HepG2 (cell line): ENCODE measurements around the gene LGALS9. TPM values are rescaled to one million over a fixed set of nuclear protein-coding genes. Genes with fewer than 3 reads are reported as not detected.

Experiments used
- ATAC-seq: fragments of 200-7000 bp; cut with Tn5 transposase; 3 replicates; pipeline ENCODE4 v1.9.1; 2020; ENCODE audit warnings: mild to moderate bottlenecking, moderate library complexity
- BruUV-seq: library from RNA; stranded (reverse); fragments of 400-500 nt; replicated peaks from 2 replicates; lab custom pipeline; 2021; lab: Mats Ljungman, UMichigan
- CTCF ChIA-PET: fragments of 300-600 bp; formaldehyde crosslinking; extraction: SDS; loops from one replicate; lab custom pipeline; 2021; ENCODE audit warnings: low total read pairs, inconsistent platforms, low intra/inter-chr PET ratio; lab: Yijun Ruan, JAX
- POLR2A ChIA-PET: fragments of 350-600 bp; sonication (Branson Sonifier 250); formaldehyde crosslinking; loops from one replicate; lab custom pipeline; 2020; ENCODE audit warnings: antibody characterized with exemption, inconsistent platforms; lab: Yijun Ruan, JAX
- DNase-seq: peaks from one replicate; pipeline ENCODE4 v3.0.0-alpha.2; 2015; ENCODE audit warnings: low spot score
- FAIRE-seq: peaks from 3 replicates; lab custom pipeline; 2011; peaks lifted over from hg19 to GRCh38; lab: Jason Lieb, UNC
- H2AFZ ChIP-seq: one replicate; pipeline ENCODE4 v1.6.1; 2011; ENCODE audit warnings: low read length, inconsistent platforms
- H3K27ac ChIP-seq: fragments of 300-600 bp; 3 replicates; pipeline ENCODE4 v1.8.0; 2011; ENCODE audit warnings: mixed run types, mild to moderate bottlenecking, mixed read lengths, low read length, inconsistent platforms; ENCODE audit not compliant: insufficient read depth; ENCODE audit errors: extremely low read length
- H3K27me3 ChIP-seq, 2 experiments: fragments of 200-600 bp in 1 of 2; 2 replicates in 1 of 2; 3 replicates in 1 of 2; pipeline versions ENCODE4 v1.6.0 to v1.8.0; 2011; ENCODE audit warnings: low read length in 2 of 2, mild to moderate bottlenecking in 2 of 2, moderate library complexity in 2 of 2, inconsistent platforms in 1 of 2; ENCODE audit not compliant: insufficient read depth in 2 of 2, control insufficient read depth in 1 of 2
- H3K36me3 ChIP-seq, 2 experiments: fragments of 200-600 bp in 1 of 2; replicated peaks in 1 of 2; 2 replicates in 1 of 2; 3 replicates in 1 of 2; pipeline versions ENCODE4 v1.5.1 to v1.8.0; 2011; ENCODE audit warnings: low read length in 2 of 2, inconsistent platforms in 1 of 2; ENCODE audit not compliant: insufficient read depth in 2 of 2, control insufficient read depth in 1 of 2
- H3K4me1 ChIP-seq: 2 replicates; pipeline ENCODE4 v1.5.1; 2012; ENCODE audit warnings: low read length, inconsistent platforms; ENCODE audit not compliant: insufficient read depth
- H3K4me2 ChIP-seq: 2 replicates; pipeline ENCODE4 v1.6.0; 2011; ENCODE audit warnings: low read depth, low read length, inconsistent platforms
- H3K4me3 ChIP-seq, 3 experiments: fragments of 200-600 bp in 1 of 3; sonication (generic), shearing (Covaris generic) in 1 of 3; replicated peaks in 1 of 3; 2 replicates each; pipeline ENCODE4 v1.5.1; 2011 to 2016; ENCODE audit warnings: low read length in 3 of 3, inconsistent platforms in 2 of 3, low read depth in 2 of 3, mild to moderate bottlenecking in 2 of 3, control low read depth in 1 of 3, mixed read lengths in 1 of 3; ENCODE audit not compliant: insufficient read depth in 1 of 3
- H3K79me2 ChIP-seq: one replicate; pipeline ENCODE4 v1.6.1; 2011; ENCODE audit warnings: low read length, inconsistent platforms; ENCODE audit not compliant: insufficient read depth
- H3K9ac ChIP-seq: 2 replicates; pipeline ENCODE4 v1.6.0; 2011; ENCODE audit warnings: mild to moderate bottlenecking, low read depth, low read length, inconsistent platforms; ENCODE audit not compliant: insufficient read depth
- H3K9me3 ChIP-seq: 2 replicates; pipeline ENCODE4 v1.5.1; 2012; ENCODE audit warnings: mild to moderate bottlenecking, low read length
- H4K20me1 ChIP-seq: 2 replicates; pipeline ENCODE4 v1.6.0; 2011; ENCODE audit warnings: inconsistent platforms, mild to moderate bottlenecking, low read length, moderate library complexity; ENCODE audit not compliant: insufficient read depth
- ARID5B ChIP-seq: IDR thresholded peaks from 2 replicates; pipeline ENCODE4 v1.4.0; 2020; ENCODE audit warnings: mild to moderate bottlenecking, missing genetic modification reagents
- CBX1 ChIP-seq: IDR thresholded peaks from one replicate; pipeline ENCODE4 v1.6.1; 2016; ENCODE audit warnings: antibody characterized with exemption, low read depth
- CCDC6 ChIP-seq: sonication (generic); formaldehyde crosslinking; IDR thresholded peaks from 2 replicates; pipeline ENCODE4 v1.8.1; 2022; ENCODE audit warnings: mild to moderate bottlenecking, missing genetic modification reagents, moderate library complexity
- CHD2 ChIP-seq: IDR thresholded peaks from 2 replicates; pipeline ENCODE4 v1.6.1; 2011; ENCODE audit warnings: low read depth, low read length, improper control_type of control experiment
- CREM ChIP-seq, 2 experiments: sonication (generic) in 1 of 2; formaldehyde crosslinking in 1 of 2; IDR thresholded peaks; 2 replicates each; pipeline versions ENCODE4 v1.4.0 to v1.6.1; 2016 to 2020; ENCODE audit warnings: antibody characterized with exemption in 1 of 2, mild to moderate bottlenecking in 1 of 2, missing genetic modification reagents in 1 of 2
- HHEX ChIP-seq: IDR thresholded peaks from 2 replicates; pipeline ENCODE4 v1.6.1; 2016; ENCODE audit warnings: control low read depth
- HIVEP1 ChIP-seq: sonication (generic); formaldehyde crosslinking; IDR thresholded peaks from 2 replicates; pipeline ENCODE4 v1.4.0; 2020; ENCODE audit warnings: mild to moderate bottlenecking, missing genetic modification reagents
- IKZF4 ChIP-seq: sonication (generic); formaldehyde crosslinking; IDR thresholded peaks from 2 replicates; pipeline ENCODE4 v1.5.1; 2020; ENCODE audit warnings: borderline replicate concordance, mild to moderate bottlenecking, low read depth, missing genetic modification reagents; ENCODE audit errors: not compliant biosample characterization
- KDM1A ChIP-seq: IDR thresholded peaks from 2 replicates; pipeline ENCODE4 v1.6.1; 2016; ENCODE audit warnings: missing compliant biosample characterization
- PCBP2 ChIP-seq: fragments of 200-400 bp; formaldehyde crosslinking; optimal IDR thresholded peaks from 2 replicates; pipeline ENCODE3; 2018; ENCODE audit warnings: low read length, low read depth; ENCODE audit not compliant: poor library complexity, severe bottlenecking
- REST ChIP-seq, 2 experiments: IDR thresholded peaks; 2 replicates each; pipeline ENCODE4 v1.6.1; 2011 to 2012; ENCODE audit warnings: low read length in 2 of 2, borderline replicate concordance in 1 of 2, low read depth in 1 of 2, mild to moderate bottlenecking in 1 of 2, moderate library complexity in 1 of 2
- SRF ChIP-seq: IDR thresholded peaks from 2 replicates; pipeline ENCODE4 v1.6.1; 2011; ENCODE audit warnings: mild to moderate bottlenecking, low read depth, low read length, moderate library complexity
- ZZZ3 ChIP-seq: sonication (generic); formaldehyde crosslinking; IDR thresholded peaks from 2 replicates; pipeline ENCODE4 v1.4.0; 2020; ENCODE audit warnings: missing genetic modification reagents, mild to moderate bottlenecking, borderline replicate concordance
- WGBS: methylation state at CpG from one replicate; pipeline ENCODE4 v1.1.6; 2017; ENCODE audit warnings: low lambda C conversion rate; 5-methylcytosine and 5-hydroxymethylcytosine counted together
- in situ Hi-C: cut with HindIII; loops from 2 replicates; pipeline ENCODE4 v1.10.0; 2017; ENCODE audit warnings: low pct_unique_long_range_greater_than_20kb; ENCODE audit not compliant: extremely low pct_ligation_motif_present
- intact Hi-C: fragments of 100-400 bp; cut with micrococcal nuclease; formaldehyde crosslinking; loops from one replicate; pipeline ENCODE4 v1.10.0; 2022; ENCODE audit not compliant: unreplicated experiment
- polyA plus RNA-seq, 8 experiments: library from polyadenylated mRNA; depleted of rRNA in 3 of 8; stranded (reverse) in 7 of 8; unstranded in 1 of 8; fragments of >200 nt; fragmentation: Illumina TruSeq in 4 of 8; extraction: Trizol in 4 of 8; gene quantifications; 2 replicates each; pipeline versions ENCODE4 v1.2.1 to v1.2.3, GENCODE V29; 2011 to 2016; ENCODE audit warnings: low read depth in 4 of 8, missing spikeins in 1 of 8, mixed read lengths in 1 of 8; ENCODE audit not compliant: insufficient read depth in 1 of 8
- total RNA-seq, 5 experiments: library from RNA; depleted of rRNA; stranded (reverse); fragments of >200 nt; fragmentation: Illumina TruSeq; extraction: Trizol; gene quantifications; 2 replicates each; pipeline ENCODE4 v1.2.3, GENCODE V29; 2016; ENCODE audit warnings: low read depth in 1 of 5
- TF ChIP-seq, protein P1 (sequence below): sonication (generic); formaldehyde crosslinking; IDR thresholded peaks from 2 replicates; pipeline ENCODE4 v1.9.0; 2021; ENCODE audit warnings: missing genetic modification reagents, borderline replicate concordance

The LGALS9 gene
- total and polyA plus RNA-seq, 2 of the 13 experiments (the other 11 are each of a cell fraction or from before 2014, with no cell fraction given), result 0.40 to 1.4 TPM

DNA sequence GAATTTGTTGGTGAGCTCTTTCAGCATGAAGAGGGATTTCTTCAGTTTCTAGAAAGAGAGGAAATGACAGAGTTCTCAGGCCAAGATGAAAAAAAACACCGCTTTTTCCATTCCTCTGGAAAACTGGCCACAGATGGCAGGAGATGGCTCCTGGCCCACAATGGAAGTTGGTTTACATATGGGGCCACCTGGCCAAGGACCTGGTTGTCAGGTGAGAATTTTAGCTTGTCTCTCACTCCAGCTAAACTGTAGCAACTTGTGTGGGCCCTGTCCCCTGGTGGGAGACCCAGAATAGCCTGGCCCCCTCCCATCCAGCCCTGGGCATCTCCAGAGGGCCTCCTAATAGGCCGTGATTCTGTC, 33.6 kb downstream of the LGALS9 start (continued):
- no peak for TF ChIP-seq CCDC6 (CRISPR knock-in tag)
- no peak for TF ChIP-seq CBX1
- no peak for TF ChIP-seq HHEX (CRISPR knock-in tag)
- no peak for TF ChIP-seq HIVEP1 (CRISPR knock-in tag)
- TF ChIP-seq PCBP2, result no peak
- TF ChIP-seq IKZF4 (CRISPR knock-in tag), result no peak
- TF ChIP-seq ARID5B, result no peak
- no peak for TF ChIP-seq CHD2
- TF ChIP-seq ZZZ3 (CRISPR knock-in tag), result no peak
- TF ChIP-seq SRF, result no peak

- intact Hi-C loops, result no loop called here
- no peak overlapping the region for H3K9ac ChIP-seq
- no CpG with 5 or more reads among the region's 4 CpGs for WGBS
- no peaks in the 10 kb centered on the region for H4K20me1 ChIP-seq
- no peak overlapping the region for H2AFZ ChIP-seq
- no peak overlapping the region for H3K4me3 ChIP-seq
- FAIRE-seq (no peak), ATAC-seq (no peak), DNase-seq (no peak)
- no TSS peak for BruUV-seq
- no peak overlapping the region for H3K27ac ChIP-seq
- no peaks in the 10 kb centered on the region for H3K79me2 ChIP-seq
- no peak overlapping the region for H3K4me2 ChIP-seq
- ChIA-PET POLR2A (no interaction called here), CTCF (no interaction called here)
- no peaks in the 10 kb centered on the region for H3K9me3 ChIP-seq
- no peaks in the 10 kb centered on the region for H3K4me1 ChIP-seq
- in situ Hi-C loops, result no loop called here
- H3K36me3 ChIP-seq, result no peaks in the 10 kb centered on the region
- H3K27me3 ChIP-seq, result peaks cover 3 to 11% of the 10 kb centered on the region in 2 experiments; a peak in 3 of 5 replicates
- TF ChIP-seq REST (IDR thresholded peaks at IDR 0.05; ENCODE audit: borderline replicate concordance in 1 of 2, low read depth in 1 of 2, low read length in 2 of 2) (no peak), KDM1A (CRISPR knock-in tag) (no peak), CREM (IDR thresholded peaks at IDR 0.05) (no peak), CREM (CRISPR knock-in tag; IDR thresholded peaks at IDR 0.05) (no peak)
- TF ChIP-seq, protein P1, sequence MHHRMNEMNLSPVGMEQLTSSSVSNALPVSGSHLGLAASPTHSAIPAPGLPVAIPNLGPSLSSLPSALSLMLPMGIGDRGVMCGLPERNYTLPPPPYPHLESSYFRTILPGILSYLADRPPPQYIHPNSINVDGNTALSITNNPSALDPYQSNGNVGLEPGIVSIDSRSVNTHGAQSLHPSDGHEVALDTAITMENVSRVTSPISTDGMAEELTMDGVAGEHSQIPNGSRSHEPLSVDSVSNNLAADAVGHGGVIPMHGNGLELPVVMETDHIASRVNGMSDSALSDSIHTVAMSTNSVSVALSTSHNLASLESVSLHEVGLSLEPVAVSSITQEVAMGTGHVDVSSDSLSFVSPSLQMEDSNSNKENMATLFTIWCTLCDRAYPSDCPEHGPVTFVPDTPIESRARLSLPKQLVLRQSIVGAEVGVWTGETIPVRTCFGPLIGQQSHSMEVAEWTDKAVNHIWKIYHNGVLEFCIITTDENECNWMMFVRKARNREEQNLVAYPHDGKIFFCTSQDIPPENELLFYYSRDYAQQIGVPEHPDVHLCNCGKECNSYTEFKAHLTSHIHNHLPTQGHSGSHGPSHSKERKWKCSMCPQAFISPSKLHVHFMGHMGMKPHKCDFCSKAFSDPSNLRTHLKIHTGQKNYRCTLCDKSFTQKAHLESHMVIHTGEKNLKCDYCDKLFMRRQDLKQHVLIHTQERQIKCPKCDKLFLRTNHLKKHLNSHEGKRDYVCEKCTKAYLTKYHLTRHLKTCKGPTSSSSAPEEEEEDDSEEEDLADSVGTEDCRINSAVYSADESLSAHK (CRISPR knock-in tag), result no peak
Observed at GRCh38 chr17:27665549-27665948, 34.6 kb downstream of the LGALS9 start.
